Glomerular endothelial cell (primary cell): Measurements from ENCODE around the gene RAPGEF2. TPM values are rescaled to one million over a fixed set of nuclear protein-coding genes. Genes with fewer than 3 reads are reported as not detected.

Source experiments
- DNase-seq: peaks from one replicate; pipeline ENCODE4 v3.0.0-alpha.2; 2011; ENCODE audit warnings: low read depth, low spot score; ENCODE audit errors: extremely low read depth
- total RNA-seq: library from RNA; depleted of rRNA; stranded (reverse); fragments of >200 nt; gene quantifications from 2 replicates; pipeline ENCODE4 v1.2.3, GENCODE V29; 2015

The RAPGEF2 gene
- total RNA-seq, 1 donor from 2014 or later: 57.3 TPM

GRCh38 chr4:159134429-159134828, 31.6 kb downstream of the RAPGEF2 start:
- DNase-seq: no peak

- DNase-seq: no peak
Observed at GRCh38 chr4:159137176-159137575, 34.3 kb downstream of the RAPGEF2 start.

GRCh38 chr4:159138436-159138835, 35.6 kb downstream of the RAPGEF2 start:
- DNase-seq: no peak

- DNase-seq: no peak
Observed at GRCh38 chr4:159141193-159141592, 38.3 kb downstream of the RAPGEF2 start.

DNA sequence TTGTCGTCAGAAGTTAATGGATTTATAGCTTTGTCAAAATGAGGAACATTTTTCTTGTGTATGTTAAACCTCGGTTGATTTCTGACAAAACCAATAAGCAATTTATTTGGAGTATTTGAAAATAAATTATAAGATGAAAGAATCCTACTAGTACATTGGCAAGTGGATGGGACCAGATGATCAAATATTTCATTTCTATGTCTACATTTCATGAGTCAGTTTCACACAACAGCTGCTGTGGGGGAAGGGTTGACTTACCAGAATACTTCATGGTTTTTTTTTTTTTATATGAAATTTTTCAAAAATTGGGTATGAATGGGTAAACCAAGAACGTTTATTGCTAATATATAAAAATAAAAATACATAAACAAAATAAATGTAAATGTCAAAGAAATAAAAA, 39.4 kb downstream of the RAPGEF2 start:
- DNase-seq: no peak

DNA sequence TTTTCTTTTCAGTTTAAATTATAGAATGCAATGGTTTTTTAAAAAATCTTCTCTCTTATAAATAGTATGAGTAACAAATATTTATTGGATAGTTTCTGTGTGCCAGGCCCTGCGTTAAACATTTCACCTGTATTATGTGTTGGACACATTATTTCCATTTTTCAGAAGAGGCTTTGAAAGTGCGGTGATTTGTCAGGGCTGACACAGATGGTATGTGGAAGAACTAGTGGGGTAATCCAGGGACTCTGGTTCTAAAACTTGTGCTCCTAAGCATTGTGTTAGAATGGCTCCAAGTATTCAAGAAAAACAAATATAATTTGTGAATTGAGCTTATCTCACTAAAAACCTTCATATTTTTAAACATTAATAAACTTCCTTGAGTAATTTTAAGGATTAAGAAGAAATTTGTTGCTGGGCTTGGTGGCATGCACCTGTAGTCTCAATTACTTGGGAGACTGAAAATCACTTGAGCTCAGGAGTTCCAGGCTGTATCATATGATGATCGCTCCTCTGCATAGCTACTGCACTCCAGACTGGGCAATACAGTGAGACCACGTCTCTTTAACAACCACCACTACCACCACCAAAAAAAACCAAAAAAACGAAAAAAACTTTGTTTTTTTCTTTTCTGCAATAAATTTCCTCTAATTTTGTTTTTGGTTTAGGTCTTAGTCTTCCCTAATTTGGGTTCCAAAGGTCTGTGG, 40.0 kb downstream of the RAPGEF2 start:
- no peak for DNase-seq

- DNase-seq: no peak
Observed at GRCh38 chr4:159143687-159144086, 40.8 kb downstream of the RAPGEF2 start.

GRCh38 chr4:159144112-159144694, 41.3 kb downstream of the RAPGEF2 start:
- no peak for DNase-seq

DNA sequence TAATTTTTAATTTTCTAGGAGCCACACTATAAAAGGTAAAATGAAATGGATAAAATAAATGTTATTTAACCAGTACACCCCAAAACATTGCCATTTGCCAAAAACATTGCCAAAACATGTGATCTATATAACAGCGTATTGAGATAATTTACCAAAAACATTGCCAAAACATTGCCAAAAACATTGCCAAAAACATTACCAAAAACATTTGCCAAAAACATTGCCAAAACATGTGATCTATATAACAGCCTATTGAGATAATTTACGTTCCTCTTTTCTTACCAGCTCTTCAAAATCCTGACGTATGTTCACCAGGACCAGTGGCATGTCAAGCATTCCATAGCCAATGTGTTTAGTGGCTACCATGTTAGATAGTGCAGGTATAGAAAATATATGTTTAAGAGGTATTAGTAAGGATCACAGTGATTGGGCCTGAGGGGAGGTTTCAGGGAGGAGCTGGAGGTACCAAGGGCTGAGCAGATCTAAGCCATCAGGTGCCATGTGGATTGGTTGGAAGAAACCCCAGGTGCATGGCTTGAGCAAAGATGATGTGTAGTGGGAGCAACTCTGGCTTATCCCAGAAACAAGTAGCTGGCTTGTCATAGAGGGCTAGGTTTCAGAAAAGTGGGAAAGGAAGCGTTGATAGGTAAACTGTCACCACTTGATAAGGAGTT, 42.6 kb downstream of the RAPGEF2 start:
- DNase-seq: no peak

DNA sequence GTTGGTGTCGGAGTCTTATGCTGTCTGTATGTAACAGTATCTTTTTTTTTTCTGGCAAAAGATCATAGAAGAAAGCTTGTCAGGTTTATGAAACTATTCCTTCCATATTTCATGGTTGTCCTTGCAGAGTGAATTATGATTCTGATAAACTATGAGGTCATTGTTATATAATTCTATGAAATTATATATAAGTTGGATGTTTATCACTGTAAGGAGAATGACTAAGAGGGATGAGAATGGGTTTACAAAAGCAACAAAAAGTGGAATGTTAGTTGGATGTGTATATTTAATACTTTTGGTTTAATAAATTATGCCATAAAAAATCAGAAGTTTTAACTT, 43.1 kb downstream of the RAPGEF2 start:
- no peak for DNase-seq

DNA sequence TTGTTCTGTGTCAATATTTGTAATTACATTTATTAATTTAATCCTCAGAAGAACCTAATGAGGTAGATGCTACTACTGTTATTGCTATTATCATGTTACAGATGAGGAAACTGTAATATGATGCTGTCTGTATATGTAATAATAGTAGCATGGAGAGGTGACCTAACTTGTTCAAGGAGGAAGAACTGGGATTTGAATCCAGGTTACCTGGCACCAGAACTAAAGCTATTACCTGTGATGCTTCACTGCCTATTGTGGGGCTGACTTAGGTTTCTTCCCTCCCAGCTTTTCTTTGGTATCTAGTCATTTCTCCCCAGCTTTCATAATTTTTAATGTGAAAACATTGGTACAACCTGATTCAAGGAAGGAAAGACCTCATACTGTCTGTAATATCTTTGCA, 43.6 kb downstream of the RAPGEF2 start:
- no peak for DNase-seq

DNA sequence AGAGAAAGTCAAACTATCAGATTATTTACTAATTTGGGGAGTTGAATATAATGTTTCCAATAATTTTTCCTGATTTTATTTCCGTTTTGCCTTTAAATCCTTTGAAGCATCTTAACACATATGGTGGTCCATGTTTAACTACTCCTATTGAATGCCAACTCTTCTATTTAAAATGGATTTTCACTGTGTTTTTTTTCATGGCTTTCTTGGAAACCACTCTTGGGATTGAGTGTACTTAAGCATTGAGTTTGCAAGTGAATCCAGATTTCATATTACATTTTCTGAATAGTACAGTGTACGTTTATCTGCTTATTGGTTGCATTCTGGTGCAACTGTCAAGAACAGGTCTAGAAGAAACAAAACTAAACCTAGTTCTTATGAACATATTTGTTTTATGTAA, 45.6 kb downstream of the RAPGEF2 start:
- no peak for DNase-seq

DNA sequence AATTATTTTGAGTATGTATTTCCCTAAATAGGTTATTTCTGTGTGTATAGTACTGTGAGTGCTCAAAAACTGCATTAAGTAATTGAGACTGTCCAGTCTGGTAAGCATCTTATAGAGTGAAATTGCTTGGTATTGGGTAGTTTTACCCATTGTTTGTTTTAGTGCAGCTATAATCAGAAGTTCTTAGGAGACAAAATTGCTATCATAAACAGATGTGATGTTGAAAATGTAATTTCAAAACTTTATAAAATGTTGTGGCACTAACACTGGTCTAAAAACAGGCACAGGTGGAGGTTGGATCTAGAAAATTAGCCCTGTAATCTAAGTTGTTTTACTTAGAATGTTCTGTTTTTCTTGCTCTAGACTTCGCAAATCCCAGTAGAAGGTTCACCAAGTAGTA, 46.8 kb downstream of the RAPGEF2 start:
- DNase-seq: no peak

DNA sequence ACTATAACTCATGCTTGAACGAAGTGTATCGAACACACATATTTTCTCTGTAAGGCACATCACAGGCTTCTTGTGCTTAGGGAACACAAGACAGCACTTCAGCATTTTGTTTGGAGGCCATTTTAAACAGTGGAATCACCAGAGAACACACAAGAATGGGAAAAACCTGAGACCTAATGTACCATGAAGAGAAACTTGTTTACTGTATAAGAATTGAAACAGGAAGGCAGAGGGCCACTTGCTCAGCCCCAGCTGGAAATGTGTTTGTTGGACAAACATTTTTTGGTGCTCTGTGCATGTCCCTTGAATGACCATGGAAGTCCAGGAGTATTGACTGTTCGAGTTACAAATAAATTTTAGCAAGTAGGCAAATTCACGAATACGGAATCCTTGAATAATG, 47.5 kb downstream of the RAPGEF2 start:
- no peak for DNase-seq

- no peak for DNase-seq
Observed at GRCh38 chr4:159150821-159151390, 48.0 kb downstream of the RAPGEF2 start.

- no peak for DNase-seq
Observed at GRCh38 chr4:159151689-159152088, 48.8 kb downstream of the RAPGEF2 start.

- DNase-seq: no peak
Observed at GRCh38 chr4:159152181-159152580, 49.3 kb downstream of the RAPGEF2 start.

GRCh38 chr4:159153669-159154068, 50.8 kb downstream of the RAPGEF2 start:
- no peak for DNase-seq

GRCh38 chr4:159155119-159155518, 52.2 kb downstream of the RAPGEF2 start:
- DNase-seq: no peak

- DNase-seq: no peak
Observed at GRCh38 chr4:159158083-159158617, 55.3 kb downstream of the RAPGEF2 start.

- no peak for DNase-seq
Observed at GRCh38 chr4:159158985-159159384, 56.1 kb downstream of the RAPGEF2 start.

DNA sequence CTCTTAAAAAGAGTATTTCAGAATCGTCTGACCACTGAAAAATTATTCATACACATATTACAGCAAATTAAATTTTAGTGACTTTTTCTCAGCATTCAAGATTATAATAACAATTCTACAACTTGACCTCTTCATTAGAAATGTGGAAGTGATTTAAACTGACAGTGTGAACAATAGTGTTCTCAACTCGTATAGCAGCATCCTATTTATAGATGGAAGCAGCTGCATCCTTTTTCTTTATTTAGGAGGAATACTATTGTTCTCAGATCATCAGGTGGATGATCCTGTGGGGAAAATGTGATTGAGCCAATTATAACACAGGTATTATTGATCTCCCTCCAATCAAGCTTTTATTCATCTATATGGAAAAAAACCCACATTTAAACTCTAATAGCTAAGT, 56.7 kb downstream of the RAPGEF2 start:
- DNase-seq: no peak
